GM12878 (cell line): ENCODE data around the gene RRP1B. TPM values are rescaled to one million over a fixed set of nuclear protein-coding genes. Genes with fewer than 3 reads are reported as not detected.

ENCODE experiments used
- ATAC-seq: fragments of 200-7000 bp; cut with Tn5 transposase; 3 replicates; pipeline ENCODE4 v1.9.1; 2020; ENCODE audit warnings: mild to moderate bottlenecking, moderate library complexity
- BruUV-seq: library from RNA; stranded (reverse); fragments of 400-500 nt; replicated peaks from 2 replicates; lab custom pipeline; 2021; lab: Mats Ljungman, UMichigan
- CTCF ChIA-PET: fragments of 300-600 bp; sonication (Branson Sonifier 250); formaldehyde crosslinking; extraction: SDS; loops from one replicate; lab custom pipeline; 2021; ENCODE audit warnings: inconsistent platforms; lab: Yijun Ruan, JAX
- POLR2A ChIA-PET: fragments of 350-600 bp; formaldehyde crosslinking; extraction: SDS; loops from one replicate; lab custom pipeline; 2021; ENCODE audit warnings: inconsistent platforms; lab: Charles Lee
- RAD21 ChIA-PET: fragments of 300-600 bp; sonication (Branson Sonifier 250); formaldehyde crosslinking; loops from one replicate; lab custom pipeline; 2023; ENCODE audit warnings: antibody characterized with exemption; ENCODE audit not compliant: unreplicated experiment; lab: Charles Lee
- SMC1A ChIA-PET: fragments of 300-600 bp; sonication (Branson Sonifier 250); formaldehyde crosslinking; loops from one replicate; lab custom pipeline; 2023; ENCODE audit not compliant: unreplicated experiment, uncharacterized antibody; lab: Charles Lee
- DNase-seq: peaks from one replicate; pipeline ENCODE4 v3.0.0-alpha.2; 2011; ENCODE audit warnings: low read depth, low spot score
- FAIRE-seq: peaks from 3 replicates; lab custom pipeline; 2011; peaks lifted over from hg19 to GRCh38; lab: Jason Lieb, UNC
- H2AFZ ChIP-seq: 2 replicates; pipeline ENCODE4 v1.6.0; 2011; ENCODE audit warnings: low read depth, low read length, control low read depth; ENCODE audit not compliant: control insufficient read depth
- H3K27ac ChIP-seq: 2 replicates; pipeline ENCODE4 v1.5.1; 2011; ENCODE audit warnings: control low read depth; ENCODE audit not compliant: control insufficient read depth, insufficient read depth
- H3K27me3 ChIP-seq, 2 experiments: replicated peaks in 1 of 2; 2 replicates each; pipeline versions ENCODE4 v1.6.0 to v1.6.1; 2011; ENCODE audit warnings: low read length in 1 of 2; ENCODE audit not compliant: control insufficient read depth in 2 of 2, insufficient read depth in 2 of 2
- H3K36me3 ChIP-seq, 2 experiments: 2 replicates each; pipeline ENCODE4 v1.5.1; 2011; ENCODE audit warnings: low read length in 1 of 2; ENCODE audit not compliant: control insufficient read depth in 2 of 2, insufficient read depth in 2 of 2
- H3K4me1 ChIP-seq: 2 replicates; pipeline ENCODE4 v1.6.1; 2011; ENCODE audit warnings: mild to moderate bottlenecking, low read length, moderate library complexity, mixed read lengths; ENCODE audit not compliant: control insufficient read depth, insufficient read depth
- H3K4me2 ChIP-seq: 2 replicates; pipeline ENCODE4 v1.6.0; 2011; ENCODE audit warnings: control low read depth; ENCODE audit not compliant: control insufficient read depth, insufficient read depth
- H3K4me3 ChIP-seq: fragments of 200-600 bp; sonication (generic); 2 replicates; pipeline ENCODE4 v1.5.1; 2016
- H3K79me2 ChIP-seq: 2 replicates; pipeline ENCODE4 v1.6.0; 2011; ENCODE audit warnings: low read length; ENCODE audit not compliant: control insufficient read depth, insufficient read depth
- H3K9ac ChIP-seq: 2 replicates; pipeline ENCODE4 v1.8.0; 2011; ENCODE audit warnings: low read length, control low read depth, mixed read lengths; ENCODE audit not compliant: control insufficient read depth, insufficient read depth
- H3K9me3 ChIP-seq: replicated peaks from 3 replicates; pipeline ENCODE4 v1.5.1; 2011; ENCODE audit warnings: mild to moderate bottlenecking, low read length; ENCODE audit not compliant: control insufficient read depth, insufficient read depth
- H4K20me1 ChIP-seq: 2 replicates; pipeline ENCODE4 v1.6.0; 2011; ENCODE audit not compliant: control insufficient read depth, insufficient read depth
- ATF7 ChIP-seq: fragments of 450-650 bp; IDR thresholded peaks from 2 replicates; pipeline ENCODE4 v1.6.1; 2016; ENCODE audit warnings: low read depth, mild to moderate bottlenecking
- BRCA1 ChIP-seq: IDR thresholded peaks from 2 replicates; pipeline ENCODE4 v1.6.1; 2011; ENCODE audit warnings: low read depth, low read length, improper control_type of control experiment
- CHD2 ChIP-seq: IDR thresholded peaks from 2 replicates; pipeline ENCODE4 v1.6.1; 2011; ENCODE audit warnings: low read depth, low read length, improper control_type of control experiment, borderline replicate concordance
- DPF2 ChIP-seq: fragments of 450-650 bp; IDR thresholded peaks from 2 replicates; pipeline ENCODE4 v1.6.1; 2017; ENCODE audit warnings: mild to moderate bottlenecking
- HCFC1 ChIP-seq: fragments of 150-350 bp; IDR thresholded peaks from 2 replicates; pipeline ENCODE4 v1.6.1; 2014; ENCODE audit warnings: low read length
- IKZF1 ChIP-seq: fragments of 450-650 bp; conservative IDR thresholded peaks from 2 replicates; pipeline ENCODE4 v1.6.1; 2017; ENCODE audit warnings: antibody characterized with exemption, mild to moderate bottlenecking
- NR2F1 ChIP-seq: fragments of 450-650 bp; conservative IDR thresholded peaks from 2 replicates; pipeline ENCODE4 v1.6.1; 2017; ENCODE audit warnings: mild to moderate bottlenecking
- POLR2A ChIP-seq: IDR thresholded peaks from 2 replicates; pipeline ENCODE4 v1.6.1; 2011; ENCODE audit warnings: low read depth, mild to moderate bottlenecking, low read length
- POLR2AphosphoS2 ChIP-seq: IDR thresholded peaks from 2 replicates; pipeline ENCODE4 v1.6.1; 2011; ENCODE audit warnings: low read depth, mild to moderate bottlenecking, low read length, improper control_type of control experiment, moderate library complexity
- SMAD5 ChIP-seq: IDR thresholded peaks from 2 replicates; pipeline ENCODE4 v1.6.1; 2016; ENCODE audit warnings: antibody characterized with exemption, low read depth
- SREBF1 ChIP-seq: IDR thresholded peaks from 2 replicates; pipeline ENCODE4 v1.6.1; 2012; ENCODE audit warnings: mild to moderate bottlenecking, low read length
- ZBED1 ChIP-seq: IDR thresholded peaks from 2 replicates; pipeline ENCODE4 v1.6.1; 2016; ENCODE audit warnings: borderline replicate concordance
- WGBS: methylation state at CpG from one replicate; pipeline ENCODE4 v1.1.6; 2016; ENCODE audit warnings: low lambda C conversion rate; ENCODE audit not compliant: insufficient replicate concordance, insufficient coverage; ENCODE audit errors: missing lambda C conversion rate; 5-methylcytosine and 5-hydroxymethylcytosine counted together
- in situ Hi-C: fragments of 300-500 bp; cut with MboI; formaldehyde crosslinking; loops from 9 replicates; pipeline ENCODE4 v1.14.3; 2018; ENCODE audit warnings: mixed read lengths
- intact Hi-C: fragments of 100-400 bp; cut with micrococcal nuclease; formaldehyde crosslinking; loops from one replicate; pipeline ENCODE4 v1.14.2; 2022; ENCODE audit not compliant: unreplicated experiment
- polyA plus RNA-seq, 11 experiments: library from polyadenylated mRNA; depleted of rRNA in 4 of 11; unstranded in 6 of 11; stranded (reverse) in 5 of 11; fragments of >200 nt; fragmentation: Nextera tagmentation in 4 of 11; fragmentation: Illumina TruSeq in 1 of 11; extraction: Ambion mirVana in 4 of 11; extraction: Trizol in 1 of 11; gene quantifications; 1 replicate in 1 of 11; 2 replicates in 10 of 11; pipeline versions ENCODE4 v1.2.1 to v1.2.3, GENCODE V29; 2011 to 2016; ENCODE audit warnings: inconsistent platforms in 2 of 11, missing spikeins in 2 of 11, low read depth in 1 of 11
- total RNA-seq, 4 experiments: library from RNA; depleted of rRNA in 3 of 4; stranded (reverse); fragments of >200 nt in 3 of 4; fragmentation: Illumina TruSeq in 1 of 4; extraction: Trizol in 1 of 4; gene quantifications; 2 replicates each; pipeline versions ENCODE4 v1.2.1 to v1.2.3, GENCODE V29; 2013 to 2021
- TF ChIP-seq, protein P1 (sequence below): IDR thresholded peaks from 2 replicates; pipeline ENCODE4 v1.6.1; 2011; ENCODE audit warnings: borderline replicate concordance, low read depth, mild to moderate bottlenecking, moderate library complexity, low read length; ENCODE audit not compliant: insufficient read depth, poor library complexity, severe bottlenecking
- TF ChIP-seq, protein P2 (sequence below): fragments of 450-650 bp; IDR thresholded peaks from 2 replicates; pipeline ENCODE4 v1.6.1; 2017; ENCODE audit warnings: antibody characterized with exemption, mild to moderate bottlenecking, moderate library complexity

RRP1B gene
- total and polyA plus RNA-seq, 10 of the 15 experiments (the other 5 are each of a cell fraction or from before 2014, with no cell fraction given), result 8.1 to 57.4 (median 38.1) TPM

DNA sequence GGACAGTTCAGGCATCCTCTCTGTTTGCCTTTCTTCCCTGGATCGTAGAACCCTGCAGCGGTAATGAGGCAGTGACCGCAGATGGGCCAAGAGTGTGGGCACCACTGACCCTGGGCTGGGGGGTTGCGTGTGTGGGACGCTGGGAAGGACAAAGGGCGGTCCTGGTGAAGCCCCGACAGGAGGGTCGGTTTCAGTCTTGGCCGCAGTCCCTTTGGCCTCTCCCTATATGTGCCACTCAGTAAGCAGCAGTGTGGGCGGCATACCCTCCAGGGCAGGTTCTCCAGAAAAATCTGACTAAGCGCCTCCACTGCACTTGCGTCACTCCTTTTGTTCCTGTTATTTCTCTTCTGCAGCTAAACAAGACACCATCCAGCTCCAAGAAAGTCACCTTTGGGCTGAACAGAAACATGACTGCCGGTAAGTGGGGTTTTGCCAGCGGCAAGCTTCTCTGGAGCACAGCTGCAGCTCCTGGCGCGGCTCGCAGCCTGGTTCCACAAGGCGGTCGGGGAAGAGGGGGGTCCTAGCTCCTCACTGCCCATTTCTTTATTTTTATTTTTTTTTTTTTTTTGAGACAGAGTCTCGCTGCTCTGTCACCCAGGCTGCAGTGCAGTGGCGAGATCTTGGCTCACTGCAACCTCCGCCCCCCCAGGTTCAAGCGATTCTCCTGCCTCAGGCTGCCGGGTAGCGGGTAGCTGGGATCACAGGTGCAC, 31.9 kb downstream of the RRP1B start:
- Histone ChIP-seq H3K79me2 (no peaks in the 10 kb centered on the region), H3K9ac (no peak overlapping the region), H3K36me3 (peaks cover 16 to 52% of the 10 kb centered on the region in 2 experiments), H3K27ac (no peak overlapping the region), H4K20me1 (peaks cover 2% of the 10 kb centered on the region; the same call in 1 of the 2 replicates), H3K4me1 (no peaks in the 10 kb centered on the region), H2AFZ (no peak overlapping the region), H3K4me3 (no peak overlapping the region), H3K9me3 (no peaks in the 10 kb centered on the region), H3K4me2 (no peak overlapping the region), H3K27me3 (no peaks in the 10 kb centered on the region)
- TF ChIP-seq ZBED1 (no peak), POLR2A (peak; percentile 21; the same call in 1 of the 2 replicates), BRCA1 (no peak), CHD2 (no peak), SREBF1 (no peak)
- WGBS, result 99% methylated on average over 22 of the region's 25 CpGs
- BruUV-seq, result no TSS peak
- ChIA-PET CTCF (no interaction called here), POLR2A (interaction anchor here (0.6 kb wide), 1 partner anchor 224 kb away, joined by 5 read pairs; no protein-coding TSS in a partner anchor), SMC1A (no interaction called here), RAD21 (no interaction called here)
- intact Hi-C loops (no loop called here), in situ Hi-C loops (loop anchor here (25.0 kb wide), 1 partner anchor 1479 kb away; the partner anchor contains the start of gene ABCG1)
- FAIRE-seq (no peak), ATAC-seq (no peak), DNase-seq (no peak)

DNA sequence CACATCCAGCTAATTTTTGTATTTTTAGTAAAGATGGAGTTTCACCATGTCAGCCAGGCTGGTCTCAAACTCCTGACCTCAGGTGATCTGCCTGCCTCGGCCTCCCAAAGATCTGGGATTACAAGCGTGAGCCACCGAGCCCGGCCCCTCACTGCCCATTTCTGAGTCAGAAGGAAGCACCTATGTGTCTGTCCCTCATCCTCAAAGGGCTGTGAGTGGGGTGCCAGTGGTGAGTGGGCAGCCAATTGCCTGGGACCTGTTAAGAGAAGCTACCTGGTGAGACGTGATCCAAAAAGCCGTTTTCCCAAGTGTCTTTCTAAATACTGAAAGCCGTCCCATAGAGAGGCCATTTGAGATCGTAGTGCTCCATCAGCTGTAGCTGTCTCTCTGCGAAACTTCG, 32.4 kb downstream of the RRP1B start:
- no TSS peak for BruUV-seq
- SMC1A ChIA-PET, result no interaction called here
- CTCF ChIA-PET, result no interaction called here
- H3K27ac ChIP-seq, result no peak overlapping the region
- TF ChIP-seq SMAD5 (no peak), DPF2 (no peak), NR2F1 (no peak), ATF7 (no peak), POLR2AphosphoS2 (no peak), IKZF1 (no peak), HCFC1 (no peak), ZBED1 (no peak)
- TF ChIP-seq, protein P1, sequence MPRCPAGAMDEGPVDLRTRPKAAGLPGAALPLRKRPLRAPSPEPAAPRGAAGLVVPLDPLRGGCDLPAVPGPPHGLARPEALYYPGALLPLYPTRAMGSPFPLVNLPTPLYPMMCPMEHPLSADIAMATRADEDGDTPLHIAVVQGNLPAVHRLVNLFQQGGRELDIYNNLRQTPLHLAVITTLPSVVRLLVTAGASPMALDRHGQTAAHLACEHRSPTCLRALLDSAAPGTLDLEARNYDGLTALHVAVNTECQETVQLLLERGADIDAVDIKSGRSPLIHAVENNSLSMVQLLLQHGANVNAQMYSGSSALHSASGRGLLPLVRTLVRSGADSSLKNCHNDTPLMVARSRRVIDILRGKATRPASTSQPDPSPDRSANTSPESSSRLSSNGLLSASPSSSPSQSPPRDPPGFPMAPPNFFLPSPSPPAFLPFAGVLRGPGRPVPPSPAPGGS, result no peak
- TF ChIP-seq, protein P2, sequence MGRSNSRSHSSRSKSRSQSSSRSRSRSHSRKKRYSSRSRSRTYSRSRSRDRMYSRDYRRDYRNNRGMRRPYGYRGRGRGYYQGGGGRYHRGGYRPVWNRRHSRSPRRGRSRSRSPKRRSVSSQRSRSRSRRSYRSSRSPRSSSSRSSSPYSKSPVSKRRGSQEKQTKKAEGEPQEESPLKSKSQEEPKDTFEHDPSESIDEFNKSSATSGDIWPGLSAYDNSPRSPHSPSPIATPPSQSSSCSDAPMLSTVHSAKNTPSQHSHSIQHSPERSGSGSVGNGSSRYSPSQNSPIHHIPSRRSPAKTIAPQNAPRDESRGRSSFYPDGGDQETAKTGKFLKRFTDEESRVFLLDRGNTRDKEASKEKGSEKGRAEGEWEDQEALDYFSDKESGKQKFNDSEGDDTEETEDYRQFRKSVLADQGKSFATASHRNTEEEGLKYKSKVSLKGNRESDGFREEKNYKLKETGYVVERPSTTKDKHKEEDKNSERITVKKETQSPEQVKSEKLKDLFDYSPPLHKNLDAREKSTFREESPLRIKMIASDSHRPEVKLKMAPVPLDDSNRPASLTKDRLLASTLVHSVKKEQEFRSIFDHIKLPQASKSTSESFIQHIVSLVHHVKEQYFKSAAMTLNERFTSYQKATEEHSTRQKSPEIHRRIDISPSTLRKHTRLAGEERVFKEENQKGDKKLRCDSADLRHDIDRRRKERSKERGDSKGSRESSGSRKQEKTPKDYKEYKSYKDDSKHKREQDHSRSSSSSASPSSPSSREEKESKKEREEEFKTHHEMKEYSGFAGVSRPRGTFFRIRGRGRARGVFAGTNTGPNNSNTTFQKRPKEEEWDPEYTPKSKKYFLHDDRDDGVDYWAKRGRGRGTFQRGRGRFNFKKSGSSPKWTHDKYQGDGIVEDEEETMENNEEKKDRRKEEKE, result no peak
- TF ChIP-seq, all 136 proteins: peak for 0
- Histone ChIP-seq H2AFZ (no peak overlapping the region), H3K9me3 (no peaks in the 10 kb centered on the region), H3K4me1 (no peaks in the 10 kb centered on the region), H3K4me3 (no peak overlapping the region), H4K20me1 (peaks cover 2% of the 10 kb centered on the region; the same call in 1 of the 2 replicates), H3K4me2 (no peak overlapping the region), H3K9ac (no peak overlapping the region), H3K27me3 (no peaks in the 10 kb centered on the region), H3K79me2 (no peaks in the 10 kb centered on the region), H3K36me3 (peaks cover 14 to 47% of the 10 kb centered on the region in 2 experiments)
- FAIRE-seq (no peak), ATAC-seq (no peak), DNase-seq (no peak)
- ChIA-PET RAD21 (no interaction called here), POLR2A (interaction anchor here (0.6 kb wide), 1 partner anchor 223 kb away, joined by 5 read pairs; no protein-coding TSS in a partner anchor)
- intact Hi-C loops, result no loop called here
- 98% methylated on average over 10 of the region's 10 CpGs for WGBS
- in situ Hi-C loops, result loop anchor here (25.0 kb wide), 1 partner anchor 1480 kb away; the partner anchor contains the start of gene ABCG1
